Mucosa of descending colon (tissue), 3 donors: ENCODE data around the gene MCCD1. TPM values are rescaled to one million over a fixed set of nuclear protein-coding genes. Genes with fewer than 3 reads are reported as not detected.

ENCODE experiments used
- ATAC-seq: fragments of 200-7000 bp; cut with Tn5 transposase; one replicate; pipeline ENCODE4 v1.9.1; 2020; ENCODE audit warnings: mild to moderate bottlenecking, moderate library complexity
- DNase-seq, 3 donors: peaks; one replicate each; pipeline ENCODE4 v3.0.0-alpha.2; 2020
- H3K36me3 ChIP-seq: fragments of 200-600 bp; one replicate; pipeline ENCODE4 v1.8.0; 2021; ENCODE audit warnings: low read depth, mild to moderate bottlenecking
- H3K4me1 ChIP-seq: fragments of 200-600 bp; one replicate; pipeline ENCODE4 v1.8.0; 2021; ENCODE audit warnings: low read depth, mild to moderate bottlenecking
- H3K4me3 ChIP-seq: fragments of 200-600 bp; one replicate; pipeline ENCODE4 v1.8.0; 2021; ENCODE audit warnings: mild to moderate bottlenecking
- H3K9me3 ChIP-seq: fragments of 200-600 bp; one replicate; pipeline ENCODE4 v1.8.0; 2021; ENCODE audit warnings: mild to moderate bottlenecking
- CTCF ChIP-seq: fragments of 200-600 bp; IDR thresholded peaks from one replicate; pipeline ENCODE4 v1.8.0; 2022; ENCODE audit warnings: antibody characterized with exemption, mild to moderate bottlenecking
- intact Hi-C, 2 donors: fragments of 100-400 bp; cut with DNase I in 1 of 2; cut with micrococcal nuclease in 1 of 2; formaldehyde crosslinking; loops; one replicate each; pipeline versions ENCODE4 v1.11.0 to v1.11.1; 2022; cut with DNase I, micrococcal nuclease
- total RNA-seq, 3 donors: library from RNA; stranded (reverse); fragmentation: NEBNext Ultra II Directional in 2 of 3; extraction: Animal tissue kit (Norgen Biotek cat#: 25700) in 2 of 3; gene quantifications; one replicate each; pipeline versions ENCODE4 v1.2.1 to v1.2.4, GENCODE V29; 2021 to 2023
- donor health status: DM: no; HTN: no; CAD: no; lungs with moderate emphysema.
- donor health status: DM: no; HTN: no; CAD: no.
- donor health status: DM: no; HTN: yes; CAD: no.

MCCD1 gene
- total RNA-seq, 3 donors from 2014 or later, result not detected

- Histone ChIP-seq H3K4me3 (no peak overlapping the region), H3K4me1 (peaks cover 3% of the 10 kb centered on the region), H3K36me3 (no peaks in the 10 kb centered on the region), H3K9me3 (no peaks in the 10 kb centered on the region)
- DNase-seq, result no peak
- TF ChIP-seq CTCF, result no peak
- no peak for ATAC-seq
- intact Hi-C loops, result no loop called here
Observed at GRCh38 chr6:31567531-31568370, 39.0 kb downstream of the MCCD1 start.

GRCh38 chr6:31568537-31568961, 39.8 kb downstream of the MCCD1 start:
- intact Hi-C loops, result no loop called here
- Histone ChIP-seq H3K4me3 (no peak overlapping the region), H3K9me3 (no peaks in the 10 kb centered on the region), H3K36me3 (no peaks in the 10 kb centered on the region), H3K4me1 (peaks cover 3% of the 10 kb centered on the region)
- DNase-seq (peak in 1 of 3 donors; percentile 52), ATAC-seq (peak; percentile 72)
- TF ChIP-seq CTCF, result no peak

GRCh38 chr6:31569861-31570536, 41.2 kb downstream of the MCCD1 start:
- Histone ChIP-seq H3K4me3 (no peak overlapping the region), H3K4me1 (peaks cover 3% of the 10 kb centered on the region), H3K9me3 (no peaks in the 10 kb centered on the region), H3K36me3 (no peaks in the 10 kb centered on the region)
- ATAC-seq (no peak), DNase-seq (no peak)
- intact Hi-C loops, result no loop called here
- TF ChIP-seq CTCF, result no peak

- intact Hi-C loops, result no loop called here
- DNase-seq (peak in 2 of 3 donors; percentile 42 to 75), ATAC-seq (peak; percentile 61)
- H3K4me3 ChIP-seq, result no peak within 1 kb of the TSS
- no peaks in the 10 kb centered on the region for H3K36me3 ChIP-seq
- peaks cover 3% of the 10 kb centered on the region for H3K4me1 ChIP-seq
- no peaks in the 10 kb centered on the region for H3K9me3 ChIP-seq
- TF ChIP-seq CTCF, result no peak
Observed at GRCh38 chr6:31572041-31572911, 43.5 kb downstream of the MCCD1 start, which contains the start of gene LTA. LTA (plus strand) TSS chr6:31572289; CDS start chr6:31572743, 454 bp downstream.
